GM18526 (cell line): ENCODE results near the gene ZYG11B.

Experiments
- POLR2A ChIP-seq: IDR thresholded peaks from 3 replicates; pipeline ENCODE4 v1.6.1; 2011; ENCODE audit not compliant: insufficient read length; ENCODE audit errors: extremely low read depth

The ZYG11B gene

DNA sequence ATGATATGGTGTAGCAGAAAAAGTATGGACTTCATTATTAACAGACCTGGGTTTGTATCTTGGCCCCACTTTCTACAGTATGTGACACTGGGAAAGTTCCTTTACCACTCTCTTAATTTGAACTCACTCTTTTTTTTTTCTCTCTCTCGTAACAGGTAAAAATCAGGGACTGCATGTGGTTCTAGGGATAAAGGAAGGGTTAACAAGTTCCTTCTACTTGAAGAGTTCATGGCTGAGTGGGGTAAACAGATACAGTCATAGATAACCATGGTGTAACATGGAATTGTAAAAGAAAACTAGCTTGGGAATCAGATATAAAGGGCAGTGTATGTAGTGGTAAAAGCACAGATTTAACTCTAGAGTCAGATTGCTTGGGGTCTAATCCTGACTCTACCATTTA lies 21.2 kb downstream of the ZYG11B start:
- no peak for TF ChIP-seq POLR2A

DNA sequence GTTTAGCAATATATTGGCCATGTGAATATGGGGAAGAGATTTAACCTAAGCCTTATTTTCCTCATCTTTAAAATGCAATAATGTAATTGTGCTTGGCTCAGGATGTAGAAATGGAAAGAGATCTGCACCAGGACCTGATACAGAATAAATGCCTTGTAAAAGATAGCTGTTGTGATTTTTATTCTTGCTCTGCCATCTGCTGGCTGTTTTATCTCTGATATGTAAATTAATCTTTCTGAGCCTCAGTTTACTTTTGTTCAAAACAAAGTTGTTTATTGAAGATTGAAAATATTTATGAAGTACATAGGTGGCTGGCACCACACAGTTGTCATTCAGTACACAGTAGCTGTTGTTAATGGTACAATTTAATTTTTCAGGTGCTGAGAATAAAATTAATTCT lies 21.9 kb downstream of the ZYG11B start:
- no peak for TF ChIP-seq POLR2A

DNA sequence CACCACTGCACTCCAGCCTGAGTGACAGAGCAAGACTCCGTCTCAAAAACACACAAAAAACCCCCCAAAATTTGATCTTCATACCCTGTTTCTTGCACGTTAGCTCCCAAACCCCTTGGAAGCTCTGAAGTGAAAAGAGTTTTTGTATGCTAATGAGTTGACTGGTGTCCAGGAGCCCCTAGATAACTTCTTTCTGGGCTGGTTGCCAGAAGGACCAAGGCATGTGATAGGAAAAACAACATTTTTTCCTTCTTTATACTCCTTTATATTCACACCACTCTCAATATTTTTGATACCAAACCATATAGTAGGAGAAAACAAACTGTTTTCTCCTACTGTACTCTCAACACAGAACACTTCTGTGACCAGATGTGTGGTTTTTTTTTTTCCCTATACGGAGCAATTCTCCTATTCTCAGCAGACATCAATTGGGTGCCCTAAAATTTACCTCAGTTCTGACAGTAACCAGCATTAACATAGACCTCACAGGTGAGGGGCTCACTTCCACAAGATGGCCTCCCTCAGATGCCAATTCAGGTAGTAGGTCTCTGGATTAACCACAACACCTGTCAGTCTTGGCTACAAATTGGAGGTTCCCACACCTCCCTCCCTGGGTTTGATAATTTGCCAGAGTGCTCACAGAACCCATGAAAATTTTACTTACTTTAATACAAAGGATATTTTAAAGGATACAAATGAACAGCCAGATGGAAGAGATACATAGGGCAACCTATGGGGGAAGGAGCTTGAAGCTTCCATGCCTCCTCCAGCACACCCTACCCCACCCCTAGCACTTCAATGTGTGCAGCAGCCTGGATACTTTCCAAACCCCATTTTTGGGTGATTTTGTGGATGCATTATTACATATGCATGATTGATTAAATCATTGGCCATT lies 25.6 kb downstream of the ZYG11B start:
- TF ChIP-seq POLR2A: no peak

DNA sequence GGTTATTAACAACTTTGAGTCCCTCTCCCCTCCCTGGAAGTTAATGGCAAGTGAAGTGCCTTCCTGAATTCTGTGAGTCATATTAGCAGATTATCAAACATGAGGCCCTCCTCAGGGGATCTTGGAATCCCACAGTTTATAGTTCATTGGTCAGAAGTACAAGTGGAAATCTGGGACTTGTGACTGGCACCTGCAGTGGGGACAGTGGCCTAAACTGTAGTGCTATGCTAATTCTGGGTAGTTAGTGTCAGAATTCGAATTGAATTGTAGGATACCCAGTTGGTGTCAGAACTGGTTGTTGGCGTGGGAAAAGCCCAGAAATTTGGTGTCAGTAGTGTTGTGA lies 26.2 kb downstream of the ZYG11B start:
- TF ChIP-seq POLR2A: no peak

DNA sequence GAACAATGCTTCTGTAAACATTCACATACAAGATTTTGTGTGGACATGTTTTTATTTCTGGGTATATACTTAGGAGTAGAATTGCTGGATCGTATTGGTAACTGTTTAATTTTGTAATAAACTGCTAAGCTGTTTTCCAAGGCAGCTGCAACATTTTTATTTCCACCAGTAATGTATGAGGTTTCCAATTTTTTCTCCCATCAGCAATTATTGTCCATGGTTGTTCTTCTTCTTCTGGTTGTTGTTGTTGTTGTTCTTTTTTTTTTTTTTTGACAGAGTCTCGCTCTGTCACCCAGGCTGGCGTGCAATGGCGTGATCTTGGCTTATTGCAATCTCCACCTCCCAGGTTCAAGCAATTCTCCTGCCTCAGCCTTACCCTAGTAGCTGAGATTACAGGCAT lies 26.9 kb downstream of the ZYG11B start:
- TF ChIP-seq POLR2A: no peak

DNA sequence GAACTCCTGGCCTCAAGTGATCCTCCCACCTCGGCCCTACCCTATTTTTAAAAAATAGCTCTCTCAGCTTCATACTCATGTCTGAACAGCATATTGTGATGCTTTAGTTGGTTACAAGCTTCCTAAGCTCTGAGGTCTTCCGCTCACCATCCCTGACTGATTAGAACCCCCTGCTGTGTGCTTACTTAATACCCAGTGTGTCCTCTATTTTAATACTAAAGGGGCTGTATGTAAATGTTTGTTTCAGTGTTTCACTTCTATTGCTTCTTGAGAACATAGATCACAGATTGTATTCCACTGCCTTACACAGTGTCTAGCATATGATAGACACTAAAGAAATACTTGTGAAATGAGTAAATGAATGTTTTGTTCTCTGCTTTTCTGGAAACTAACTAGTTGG lies 29.8 kb downstream of the ZYG11B start:
- TF ChIP-seq POLR2A: no peak

DNA sequence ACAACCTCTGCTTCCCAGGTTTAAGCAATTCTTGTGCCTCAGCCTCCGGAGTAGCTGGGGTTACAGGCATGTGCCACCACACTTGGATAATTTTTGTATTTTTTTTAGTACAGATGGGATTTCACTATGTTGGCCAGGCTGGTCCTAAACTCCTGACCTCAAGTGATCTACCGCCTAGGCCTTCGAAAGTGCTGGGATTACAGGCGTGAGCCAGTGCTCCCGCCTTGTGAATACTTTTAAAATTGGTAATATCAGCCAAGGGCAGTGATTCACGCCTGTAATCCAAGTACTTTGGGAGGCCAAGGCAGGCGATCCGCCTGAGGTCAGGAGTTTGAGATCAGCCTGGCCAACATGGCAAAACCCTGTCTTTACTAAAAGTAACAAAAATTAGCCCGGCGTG lies 33.7 kb downstream of the ZYG11B start:
- TF ChIP-seq POLR2A: no peak

DNA sequence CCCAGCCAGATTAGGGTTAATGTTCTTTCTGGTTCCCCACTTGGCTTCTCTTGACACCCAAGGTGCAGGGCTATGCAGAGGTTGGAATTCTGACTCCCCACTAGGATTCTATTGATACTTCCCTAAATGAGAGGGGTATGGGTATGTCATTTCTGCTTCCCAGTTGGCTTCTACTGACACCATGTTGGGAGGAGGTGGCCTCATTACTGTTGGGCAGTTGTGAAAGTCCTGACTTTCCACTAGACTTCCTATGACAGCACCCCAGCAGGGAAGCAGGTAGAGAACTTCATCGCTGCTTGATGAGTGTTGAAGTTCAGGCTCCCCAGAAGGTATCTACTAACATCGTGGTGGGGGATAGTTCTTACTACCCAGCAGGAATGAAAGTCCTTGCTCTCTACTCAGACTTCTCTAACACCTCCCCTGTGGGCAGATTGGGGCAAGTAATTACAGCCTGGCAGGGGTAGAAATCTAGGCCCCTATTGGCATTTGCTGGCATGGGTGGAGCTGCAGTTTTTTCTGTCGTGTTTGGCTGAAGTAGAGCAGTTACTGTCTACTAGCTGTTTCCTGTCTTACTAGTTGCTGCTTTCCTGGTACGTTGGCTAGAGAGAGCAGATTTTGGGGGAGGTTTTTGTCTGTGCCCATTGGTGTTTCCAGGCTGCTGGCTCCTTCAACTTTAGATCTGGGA lies 41.5 kb downstream of the ZYG11B start:
- TF ChIP-seq POLR2A: no peak

DNA sequence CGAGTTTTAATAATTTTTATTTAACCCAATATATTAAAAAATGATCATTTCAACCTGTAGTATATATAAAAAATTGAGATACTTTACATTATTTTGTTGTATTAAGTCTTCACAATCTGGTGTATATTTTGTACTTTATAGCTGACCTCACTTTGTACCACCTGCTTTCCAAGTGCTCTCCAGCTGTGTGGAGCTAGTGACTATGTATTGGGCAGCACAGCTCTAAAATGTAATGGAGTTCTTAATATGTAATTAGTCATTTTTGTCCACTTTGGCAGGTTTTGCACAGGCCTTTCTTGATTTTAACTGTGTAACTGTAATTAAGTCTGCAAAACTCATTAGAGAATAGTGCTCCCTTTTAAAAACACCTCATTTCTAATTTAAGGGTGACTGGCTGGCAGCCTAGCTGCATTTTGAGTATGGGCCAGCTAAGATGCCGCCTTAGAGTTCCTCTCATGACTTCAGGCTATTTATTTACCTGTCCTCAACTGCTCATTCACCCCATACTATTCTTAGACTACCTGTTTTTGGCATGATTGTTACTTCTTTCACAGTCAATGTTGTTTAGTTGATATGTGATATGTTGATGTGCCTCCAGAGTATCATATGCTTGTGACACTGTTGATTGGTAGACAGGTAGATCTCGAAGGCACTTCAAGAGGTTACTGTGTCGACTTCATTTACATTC lies 43.2 kb downstream of the ZYG11B start:
- no peak for TF ChIP-seq POLR2A

DNA sequence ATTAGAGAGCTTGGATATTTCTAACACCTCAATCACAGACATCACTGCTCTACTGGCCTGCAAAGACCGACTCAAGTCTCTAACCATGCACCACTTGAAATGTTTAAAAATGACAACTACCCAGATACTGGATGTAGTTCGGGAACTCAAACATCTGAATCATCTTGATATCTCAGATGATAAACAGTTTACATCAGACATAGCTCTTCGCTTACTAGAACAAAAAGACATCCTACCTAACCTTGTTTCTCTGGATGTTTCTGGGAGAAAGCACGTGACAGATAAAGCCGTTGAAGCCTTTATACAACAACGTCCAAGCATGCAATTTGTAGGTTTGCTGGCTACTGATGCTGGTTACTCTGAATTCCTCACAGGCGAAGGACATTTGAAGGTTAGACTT lies 45.1 kb downstream of the ZYG11B start:
- no peak for TF ChIP-seq POLR2A

DNA sequence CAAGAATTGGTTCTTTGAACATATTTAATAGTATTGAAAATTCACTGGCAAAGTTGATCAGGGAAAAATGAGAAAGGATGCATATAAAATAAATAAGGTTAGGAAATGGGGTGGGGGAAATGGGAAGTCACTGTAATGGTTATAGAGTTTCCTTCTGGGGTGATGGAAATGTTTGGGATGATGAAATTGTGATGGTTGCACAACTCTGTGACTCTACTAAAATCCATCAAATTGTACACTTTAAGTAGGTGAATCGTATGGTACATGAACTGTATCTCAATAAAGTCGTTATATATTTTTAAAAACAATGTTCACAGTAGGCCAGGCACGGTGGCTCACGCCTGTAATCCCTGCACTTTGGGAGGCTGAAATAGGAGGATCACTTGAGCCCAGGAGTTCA lies 59.9 kb downstream of the ZYG11B start:
- TF ChIP-seq POLR2A: no peak

DNA sequence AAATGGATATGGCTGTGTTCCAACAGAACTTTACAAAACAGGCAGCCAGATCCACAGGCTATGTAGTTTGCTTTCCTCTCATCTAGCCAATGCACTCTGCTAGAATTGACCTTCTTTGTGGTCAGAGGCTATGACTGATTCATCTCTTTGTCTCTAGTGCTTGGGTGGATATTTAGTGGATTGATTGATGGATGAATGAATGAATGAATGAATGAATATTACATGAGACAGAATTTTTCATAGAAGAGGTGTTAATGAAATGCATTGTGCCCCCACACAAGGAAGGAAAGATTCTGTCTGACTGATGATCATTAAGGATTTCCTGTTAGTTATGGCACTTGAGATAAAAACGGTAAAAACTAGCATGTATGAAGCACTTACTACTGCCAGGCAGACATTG lies 65.8 kb downstream of the ZYG11B start:
- no peak for TF ChIP-seq POLR2A

DNA sequence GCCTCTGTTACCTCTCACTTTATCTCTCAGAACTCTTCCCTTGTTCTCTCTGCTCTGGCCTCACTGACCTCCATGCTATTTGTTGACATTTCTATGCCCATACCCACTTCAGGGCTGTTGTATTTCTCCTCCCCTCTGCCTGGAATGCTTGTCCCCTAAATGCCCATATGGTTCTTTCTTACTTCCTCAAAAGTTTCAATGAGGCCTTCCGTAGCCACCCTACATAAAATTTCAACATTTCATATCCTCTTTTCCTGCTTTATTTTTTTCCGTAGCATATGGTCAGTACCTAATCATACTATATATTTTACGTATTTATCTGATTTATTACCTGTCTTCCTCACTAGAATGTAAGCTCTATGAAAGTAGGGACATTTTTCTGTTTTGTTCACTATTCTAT lies 69.2 kb downstream of the ZYG11B start:
- TF ChIP-seq POLR2A: no peak

DNA sequence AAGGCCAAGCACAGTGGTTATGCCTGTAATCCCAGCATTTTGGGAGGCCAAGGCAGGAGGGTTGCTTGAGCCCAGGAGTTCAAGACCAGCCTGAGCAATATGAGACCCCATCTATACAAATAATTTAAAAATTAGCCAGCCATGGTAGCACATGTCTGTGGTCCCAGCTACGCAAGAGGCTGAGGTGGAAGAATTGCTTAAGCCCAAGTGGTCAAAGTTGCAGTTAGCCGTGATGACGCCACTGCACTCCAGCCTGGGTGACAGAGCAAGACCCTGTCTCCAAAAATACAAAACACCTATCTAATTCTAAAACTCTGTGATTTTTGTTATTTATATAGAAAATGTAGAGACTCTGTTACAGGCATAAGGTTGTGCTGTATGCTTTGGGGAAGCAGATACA lies 72.1 kb downstream of the ZYG11B start:
- no peak for TF ChIP-seq POLR2A

DNA sequence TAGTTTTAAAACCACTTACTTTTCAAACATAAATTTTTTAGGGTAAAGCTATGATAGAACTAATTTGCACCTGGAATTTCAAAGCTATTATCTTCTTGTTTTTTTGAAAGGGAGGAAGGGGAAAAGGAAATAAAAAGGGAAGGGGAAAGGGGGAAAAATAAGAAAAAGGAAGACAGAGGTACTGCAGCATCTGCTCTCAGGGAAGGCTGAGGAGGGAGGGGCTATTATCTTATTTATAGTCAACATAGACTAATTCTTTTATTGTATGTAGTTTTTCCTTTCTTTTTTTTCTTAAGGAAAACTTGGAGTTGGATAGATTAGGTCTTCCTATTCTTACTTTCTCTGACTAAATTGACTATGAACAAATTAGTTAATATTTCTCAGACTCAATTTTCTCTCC lies 74.8 kb downstream of the ZYG11B start:
- no peak for TF ChIP-seq POLR2A

DNA sequence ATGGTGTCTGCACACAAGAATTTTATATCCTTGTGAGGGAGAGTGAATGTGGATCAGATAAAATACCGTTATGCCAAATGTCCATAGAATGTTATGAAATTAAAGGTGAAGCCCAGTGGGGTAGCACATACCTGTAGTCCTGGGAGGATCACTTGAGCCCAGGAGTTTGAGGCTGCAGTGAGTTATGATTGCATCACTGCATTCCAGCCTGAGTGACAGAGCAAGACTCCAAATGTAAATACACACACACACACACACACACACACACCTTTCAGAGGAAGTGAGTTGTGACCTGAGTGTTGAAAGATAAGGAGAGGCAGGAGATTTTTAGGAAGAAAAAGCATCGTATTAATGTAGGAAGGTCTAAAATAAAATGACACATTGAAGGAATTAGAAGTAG lies 88.2 kb downstream of the ZYG11B start:
- TF ChIP-seq POLR2A: no peak

DNA sequence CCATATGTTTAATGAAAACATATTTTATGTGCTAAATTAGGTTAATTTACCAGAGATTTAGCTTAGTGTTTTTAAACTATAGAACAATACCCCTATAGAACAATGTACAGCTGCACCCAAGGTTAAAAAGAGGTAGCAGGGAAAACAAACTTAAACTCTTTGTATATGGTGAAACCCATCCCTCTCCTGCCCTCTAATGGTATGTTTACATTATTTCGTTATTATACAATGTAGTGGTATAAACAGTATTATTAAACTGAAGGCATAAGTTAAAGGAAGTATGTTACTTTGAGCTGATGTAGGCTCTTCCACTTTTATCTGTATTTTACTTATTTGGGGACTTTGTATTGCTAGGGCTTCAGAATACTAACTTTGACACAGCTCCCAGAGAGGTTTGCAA lies 99.6 kb downstream of the ZYG11B start:
- TF ChIP-seq POLR2A: no peak

DNA sequence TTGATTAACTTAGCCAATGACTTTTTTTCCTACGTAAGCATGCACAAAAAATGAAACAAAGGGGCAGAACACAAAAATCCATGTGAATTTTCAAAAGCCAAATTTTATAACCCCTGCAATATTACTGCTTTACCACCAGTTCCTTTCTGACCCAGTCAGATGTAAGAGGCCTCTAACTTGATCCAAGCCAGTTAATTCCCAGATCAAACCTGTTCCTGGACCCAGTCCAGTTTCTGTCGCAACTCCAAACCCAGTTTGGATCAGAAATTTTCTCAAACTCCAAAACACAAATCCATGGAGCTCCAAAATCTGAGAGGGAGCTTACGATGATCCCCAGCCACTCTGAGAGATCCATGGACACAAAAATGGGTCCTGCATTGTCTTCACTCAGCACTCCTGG lies 108.5 kb downstream of the ZYG11B start:
- TF ChIP-seq POLR2A: no peak
